GM21786 (cell line): ENCODE measurements around the gene XKRX.
A peak's percentile ranks its signal among the peaks of the same experiment; 100 is the strongest.

ENCODE experiments used
- ATAC-seq: cut with Tn5 transposase; IDR thresholded peaks from one replicate; pipeline ENCODE4 v1.9.1; 2021; ENCODE audit not compliant: unreplicated experiment

XKRX gene

GRCh38 chrX:100895365-100896075 lies 33.2 kb downstream of the XKRX start:
- ATAC-seq = peak; percentile 55

DNA sequence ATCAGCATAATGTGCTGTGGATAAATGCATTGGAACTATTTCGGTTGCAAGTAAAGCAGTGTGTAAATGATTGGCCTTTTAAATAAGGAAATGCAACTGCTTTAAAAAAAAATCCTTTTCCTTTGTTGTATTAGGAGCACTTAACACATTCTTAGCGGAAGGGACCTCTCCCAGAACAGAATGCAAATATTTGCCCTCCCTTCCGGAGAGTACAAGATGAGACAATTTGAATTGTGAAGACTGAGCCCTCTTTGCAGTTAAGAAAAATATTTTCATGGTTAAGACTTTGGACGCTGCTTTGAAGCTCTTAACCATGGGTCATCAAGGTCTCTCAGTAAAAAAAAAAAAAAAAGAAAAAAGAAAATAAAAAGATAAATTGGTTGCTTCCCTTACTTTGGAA lies 45.1 kb downstream of the XKRX start:
- ATAC-seq = no peak

GRCh38 chrX:100880368-100880767 lies 48.3 kb downstream of the XKRX start:
- ATAC-seq = no peak

- ATAC-seq = no peak
Measured at GRCh38 chrX:100874325-100874724, 54.4 kb downstream of the XKRX start, which contains the start of gene NOX1. Gene NOX1, minus strand, starts transcription at chrX:100874359. Its CDS starts 220 bp downstream, at chrX:100874139.

GRCh38 chrX:100871594-100872560 lies 56.8 kb downstream of the XKRX start:
- ATAC-seq = no peak

DNA sequence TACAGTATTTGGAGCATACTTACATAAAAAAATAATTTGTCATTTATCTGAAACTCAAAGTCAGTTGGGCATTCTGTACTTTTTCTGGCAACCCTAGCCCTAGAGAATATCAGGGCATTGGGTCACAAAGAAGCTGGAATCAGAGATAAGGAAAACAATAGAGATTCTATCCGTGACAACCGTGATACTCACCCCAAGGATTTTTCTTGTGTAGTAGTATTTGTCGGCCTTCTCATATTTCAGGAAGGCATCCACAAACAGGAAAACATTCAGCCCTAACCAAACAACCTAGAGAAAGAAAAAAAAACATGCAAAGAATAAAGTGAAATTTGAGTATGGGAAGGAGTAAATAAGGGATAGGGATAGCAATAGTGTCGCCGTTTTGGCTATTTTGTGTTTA lies 58.2 kb downstream of the XKRX start:
- no peak for ATAC-seq

DNA sequence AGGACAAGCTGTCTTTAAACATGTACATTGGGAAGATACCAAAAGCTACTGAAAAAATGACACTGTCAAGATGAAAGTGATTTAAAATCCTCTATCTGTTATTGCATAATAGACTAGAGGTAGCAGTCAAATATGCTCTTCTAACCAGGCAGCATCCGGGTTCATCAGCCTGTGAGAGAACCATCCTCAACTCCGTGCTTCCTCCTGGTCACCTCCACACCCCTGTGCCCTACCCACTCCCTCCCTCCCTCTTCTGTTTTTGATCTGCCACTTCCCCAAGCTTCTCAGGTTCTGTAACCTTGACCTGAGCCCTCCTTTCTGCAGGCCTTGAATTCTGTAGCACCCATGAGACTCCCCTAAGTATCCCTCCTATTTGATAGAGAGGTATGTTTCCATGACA lies 60.4 kb downstream of the XKRX start:
- no peak for ATAC-seq

DNA sequence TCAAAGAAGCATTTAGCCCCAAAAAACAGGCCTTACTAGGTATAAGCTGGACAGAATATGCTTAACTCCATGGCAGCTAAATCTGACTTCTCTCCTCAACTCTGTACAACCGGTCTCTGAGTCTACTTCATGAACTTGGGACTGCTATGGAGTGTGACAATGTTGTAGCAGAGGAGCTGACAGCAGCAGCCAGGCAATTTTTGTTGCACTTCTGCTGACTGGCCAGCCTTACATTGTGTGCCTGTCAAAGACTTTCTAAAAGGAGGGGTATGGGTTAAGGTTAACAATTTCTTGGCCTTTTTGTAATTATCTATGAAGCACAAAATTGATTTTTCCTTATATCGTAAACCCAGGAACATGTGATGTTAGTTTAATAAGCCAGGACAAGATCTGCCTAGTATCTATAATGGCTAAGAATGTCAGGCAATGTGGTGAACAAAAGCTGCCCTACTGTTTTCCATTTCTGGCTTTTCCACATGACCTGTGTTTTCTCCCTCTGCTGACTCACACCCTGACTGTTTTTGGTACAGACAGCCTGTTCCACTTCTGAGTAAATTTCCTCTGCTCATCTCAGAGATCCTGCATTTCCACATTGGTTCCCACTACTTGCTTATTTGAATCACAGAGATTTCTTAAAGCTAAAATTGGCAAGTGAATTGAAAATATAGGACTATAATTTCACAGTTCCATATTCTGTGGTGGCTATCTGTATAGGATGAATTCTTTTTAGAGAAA lies 63.9 kb downstream of the XKRX start:
- no peak for ATAC-seq
